GM19452 (cell line): ENCODE measurements around the gene CCDC134.
"Not testable (repeated sequence)": the region's sequence is repeated elsewhere in the genome, so short reads cannot be mapped to it uniquely, and the experiment has no call there.

Source experiments
- ATAC-seq: cut with Tn5 transposase; IDR thresholded peaks from one replicate; pipeline ENCODE4 v1.9.1; 2021; ENCODE audit not compliant: unreplicated experiment

The CCDC134 gene

DNA sequence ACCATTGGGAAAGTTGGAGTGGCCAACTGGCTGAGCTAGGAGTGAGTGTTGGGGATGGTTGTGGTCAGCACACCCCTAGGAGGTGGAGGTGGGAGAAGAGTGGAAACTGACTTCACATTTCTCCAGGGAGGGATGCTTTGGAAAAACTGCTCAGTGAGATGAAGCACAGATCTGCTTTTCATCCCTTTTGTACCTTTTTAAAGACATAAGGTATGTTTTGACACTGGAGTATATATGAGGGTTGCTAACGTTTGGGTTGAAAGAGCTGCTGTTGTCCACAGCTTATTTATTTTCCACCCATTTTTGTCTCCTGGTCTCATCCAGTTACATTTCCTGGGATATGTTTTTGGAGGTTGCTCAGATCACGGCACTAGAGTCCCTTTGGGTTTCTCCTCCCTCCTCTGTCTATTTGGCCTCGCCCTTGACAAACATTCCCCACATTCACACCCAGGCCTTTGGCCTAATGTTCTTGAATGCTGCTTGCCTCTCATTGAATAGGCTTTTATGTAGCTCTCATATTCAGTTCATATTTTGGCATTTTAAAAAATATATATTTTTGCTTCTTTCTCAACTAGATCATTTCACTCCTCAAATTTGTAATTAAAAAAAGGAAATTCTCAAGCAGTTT, 40.7 kb downstream of the CCDC134 start:
- no peak for ATAC-seq

DNA sequence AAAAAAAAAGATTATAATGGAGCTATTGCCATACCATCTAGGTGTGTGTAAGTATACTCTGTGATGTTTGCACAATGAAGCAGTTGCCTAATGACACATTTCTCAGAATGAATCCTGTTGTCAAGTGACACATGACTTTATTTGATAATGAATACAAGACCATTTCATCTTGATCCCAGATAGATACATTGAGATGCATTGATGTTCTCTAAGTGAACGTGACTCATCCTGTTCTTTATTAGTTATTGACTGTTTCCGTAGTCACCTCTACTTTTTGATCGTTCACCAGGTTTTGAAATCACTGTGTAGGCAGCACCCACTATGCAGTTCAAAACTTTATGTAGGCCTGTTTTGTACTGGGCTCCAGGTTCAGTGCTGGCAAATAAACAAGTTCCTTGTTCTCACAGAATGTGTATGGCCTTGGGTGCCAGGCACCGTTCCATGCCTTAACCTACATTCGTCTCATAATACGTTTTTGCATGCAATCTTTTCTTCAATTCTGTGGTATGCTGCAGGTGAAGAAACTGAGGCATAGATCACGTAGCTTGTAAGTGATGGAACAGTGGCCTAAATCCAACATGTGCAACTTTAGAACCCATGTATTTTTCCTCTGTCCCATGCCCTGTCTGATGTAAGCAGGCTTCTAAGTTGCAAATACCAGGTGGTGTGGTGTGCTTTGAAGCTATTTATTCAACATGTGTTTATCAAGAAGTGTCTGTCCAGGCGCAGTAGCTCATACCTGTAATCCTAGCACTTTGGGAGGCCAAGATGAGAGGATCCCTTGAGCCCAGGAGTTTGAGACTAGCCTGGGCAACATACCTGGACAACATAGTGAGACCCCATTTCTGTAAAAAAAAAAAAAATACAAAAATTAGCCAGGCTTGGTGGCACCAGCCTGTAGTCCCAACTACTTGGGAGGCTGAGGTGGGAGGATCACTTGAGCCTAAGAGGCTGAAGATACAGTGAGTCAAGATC, 42.8 kb downstream of the CCDC134 start:
- ATAC-seq: no peak

DNA sequence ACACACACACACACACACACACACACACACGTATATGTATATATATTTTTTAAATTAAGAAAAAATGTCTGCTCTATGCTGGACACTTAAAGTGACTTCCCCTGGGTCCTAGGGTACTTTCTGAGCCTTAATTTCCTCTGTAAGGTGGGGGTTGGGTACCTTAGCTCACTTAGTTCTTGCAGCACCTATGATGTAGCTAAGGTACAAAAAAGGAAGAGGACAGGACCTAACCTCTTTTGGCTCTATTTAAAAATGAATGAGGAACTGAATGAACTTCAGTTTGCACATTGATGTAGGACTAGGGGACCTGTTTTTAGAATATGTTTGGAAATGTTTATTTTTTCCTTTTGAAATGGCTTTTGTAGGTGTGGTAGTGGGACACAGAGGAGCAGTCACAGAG, 43.6 kb downstream of the CCDC134 start:
- ATAC-seq: no peak

DNA sequence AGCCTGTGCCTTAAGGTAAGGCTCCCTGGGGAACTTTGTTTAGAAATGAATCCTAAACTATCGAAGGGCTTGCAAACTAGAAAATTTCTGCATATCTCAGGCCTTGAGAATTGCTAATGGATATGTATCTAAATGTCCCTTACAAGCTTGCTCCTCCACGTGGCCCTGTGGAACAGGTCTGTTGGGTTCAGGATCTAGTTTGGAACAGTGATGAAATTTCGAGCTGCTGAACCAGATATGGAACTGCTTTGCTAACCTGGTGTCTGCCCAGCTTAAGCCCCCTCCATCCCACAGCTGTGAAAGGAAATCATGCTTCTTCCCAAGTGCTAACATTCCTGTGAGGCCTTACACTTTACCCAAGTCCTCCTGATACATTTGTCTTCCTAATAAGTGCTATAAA, 44.0 kb downstream of the CCDC134 start:
- ATAC-seq: no peak

DNA sequence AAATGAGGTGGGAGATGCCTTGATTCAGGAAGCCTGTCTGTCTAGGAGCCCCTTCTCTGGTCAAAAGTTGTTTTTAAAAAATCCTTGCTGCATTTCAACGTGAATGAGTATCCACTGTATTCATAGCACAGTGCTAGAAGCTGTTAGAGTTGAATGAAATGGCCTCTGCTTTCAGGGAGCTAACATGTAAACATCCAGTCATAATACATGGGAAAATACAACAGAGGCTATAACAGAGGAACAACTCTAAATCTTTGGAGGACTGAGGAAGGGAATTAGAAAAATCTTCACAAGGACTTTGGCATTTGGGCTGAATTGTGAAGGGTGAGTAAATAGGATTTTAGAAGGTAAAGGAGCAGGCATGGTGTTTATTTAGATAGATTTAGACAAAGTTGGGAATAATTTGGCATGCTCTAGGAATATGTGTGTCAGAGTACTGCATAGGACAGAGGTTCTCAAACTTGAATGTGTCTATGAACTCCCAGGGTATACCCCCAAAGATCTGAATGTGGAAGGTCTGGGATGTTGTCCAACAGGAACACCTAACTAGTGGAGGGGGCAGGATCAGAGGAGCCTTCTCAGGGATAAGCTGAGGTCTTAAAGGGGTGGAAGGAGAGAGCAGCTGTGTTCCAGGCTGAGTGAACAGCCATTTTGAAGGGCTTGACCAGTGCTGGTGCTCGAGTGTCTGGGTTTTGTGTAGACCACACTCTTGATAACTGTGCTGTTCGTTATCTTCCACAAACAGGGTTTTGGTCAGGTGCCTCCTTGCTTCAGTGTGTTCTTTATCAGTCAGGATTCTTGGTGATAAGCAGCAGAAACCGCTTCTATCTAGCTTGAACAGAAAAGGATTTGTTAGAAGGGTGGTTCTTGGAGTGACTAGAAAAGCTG, 45.1 kb downstream of the CCDC134 start:
- no peak for ATAC-seq

DNA sequence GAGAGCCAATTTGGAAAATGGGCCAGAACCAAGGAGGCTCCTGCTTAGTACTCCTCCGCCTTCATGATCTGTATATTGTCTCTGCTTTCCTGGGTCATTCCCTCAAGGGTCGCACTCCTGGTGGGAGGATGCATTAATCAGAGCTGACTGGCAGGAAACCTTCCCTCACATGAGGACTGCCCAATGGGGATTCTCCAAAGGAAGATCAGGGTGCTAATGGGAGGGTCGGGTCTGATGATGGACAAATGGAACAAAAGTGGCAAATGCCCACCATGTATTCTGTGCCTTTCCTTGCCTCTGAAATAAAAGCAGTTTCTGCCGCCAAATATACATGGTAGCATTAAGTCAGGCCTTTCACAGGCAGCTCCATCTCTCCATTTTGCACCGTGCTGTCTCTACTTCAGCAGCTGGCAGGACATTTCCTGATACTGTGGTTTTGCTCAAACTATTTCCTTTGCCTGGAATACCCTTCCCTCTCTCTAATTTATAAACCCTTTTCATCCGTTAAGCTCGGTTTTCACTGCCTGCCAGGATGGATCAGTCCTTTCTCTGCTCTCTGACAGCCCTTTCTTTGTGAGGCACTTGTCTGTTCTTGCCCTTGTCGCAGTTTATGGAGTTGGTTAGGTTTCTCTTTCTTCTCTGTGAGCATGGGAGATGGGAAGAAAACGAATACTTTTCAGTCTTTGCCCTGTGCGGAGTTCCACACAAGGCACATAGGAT, 45.9 kb downstream of the CCDC134 start:
- no peak for ATAC-seq

DNA sequence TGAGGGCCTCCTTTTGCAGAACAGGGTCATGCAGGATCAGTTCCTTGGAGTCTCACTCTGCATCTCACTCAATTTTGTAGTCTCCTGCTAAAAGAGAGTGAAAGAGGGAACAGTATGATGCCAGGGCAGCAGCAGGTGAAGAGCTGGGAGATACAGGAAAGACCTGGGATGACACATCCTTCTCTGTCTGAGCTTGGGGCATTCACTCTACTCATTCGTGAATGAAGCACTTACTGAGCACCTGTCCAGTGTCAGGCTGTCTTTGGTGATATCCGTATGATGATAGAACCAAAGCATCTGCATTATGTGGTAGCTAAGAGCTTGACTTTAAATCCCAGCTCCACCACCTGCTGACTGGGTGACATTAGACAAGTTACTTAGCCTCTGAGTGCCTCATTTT, 46.8 kb downstream of the CCDC134 start:
- ATAC-seq: no peak

DNA sequence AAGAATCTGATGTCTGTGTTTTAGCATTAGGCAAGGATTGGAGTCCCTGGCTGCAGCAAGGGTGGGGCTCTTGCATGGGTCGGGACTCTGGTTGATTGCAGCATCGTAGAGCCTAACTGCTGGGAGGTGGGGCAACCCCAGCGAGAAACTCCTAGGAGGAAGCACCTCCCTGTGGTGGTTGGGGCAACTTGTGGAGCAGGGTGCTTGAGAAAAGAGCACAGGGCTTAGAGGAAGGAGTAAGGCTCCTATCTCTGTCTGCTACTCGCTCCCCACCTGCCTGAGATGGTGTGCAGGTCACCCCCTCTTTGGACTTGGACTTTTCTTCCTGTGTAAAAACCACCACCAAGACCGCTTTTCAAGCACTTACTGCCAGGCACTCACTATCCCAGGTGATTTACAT, 48.0 kb downstream of the CCDC134 start:
- ATAC-seq: no peak

DNA sequence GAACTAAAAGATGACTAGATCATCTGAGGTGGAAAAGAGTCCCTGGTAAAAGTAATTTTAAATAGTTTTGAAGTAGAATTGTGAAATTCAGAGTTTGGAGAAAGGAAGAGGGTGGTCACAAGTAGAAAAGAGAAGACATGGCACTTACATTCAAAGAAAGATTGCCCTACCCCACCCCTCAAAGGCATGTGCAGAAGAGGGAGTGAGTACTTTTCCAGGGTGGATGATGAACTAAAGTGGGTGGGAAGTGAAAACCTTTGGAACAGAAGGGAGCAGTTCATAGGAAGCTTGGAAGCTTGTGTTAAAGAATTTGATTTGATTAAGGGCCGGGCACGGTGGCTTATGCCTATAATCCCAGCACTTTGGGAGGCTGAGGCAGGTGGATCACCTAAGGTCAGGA, 56.0 kb downstream of the CCDC134 start:
- no peak for ATAC-seq

DNA sequence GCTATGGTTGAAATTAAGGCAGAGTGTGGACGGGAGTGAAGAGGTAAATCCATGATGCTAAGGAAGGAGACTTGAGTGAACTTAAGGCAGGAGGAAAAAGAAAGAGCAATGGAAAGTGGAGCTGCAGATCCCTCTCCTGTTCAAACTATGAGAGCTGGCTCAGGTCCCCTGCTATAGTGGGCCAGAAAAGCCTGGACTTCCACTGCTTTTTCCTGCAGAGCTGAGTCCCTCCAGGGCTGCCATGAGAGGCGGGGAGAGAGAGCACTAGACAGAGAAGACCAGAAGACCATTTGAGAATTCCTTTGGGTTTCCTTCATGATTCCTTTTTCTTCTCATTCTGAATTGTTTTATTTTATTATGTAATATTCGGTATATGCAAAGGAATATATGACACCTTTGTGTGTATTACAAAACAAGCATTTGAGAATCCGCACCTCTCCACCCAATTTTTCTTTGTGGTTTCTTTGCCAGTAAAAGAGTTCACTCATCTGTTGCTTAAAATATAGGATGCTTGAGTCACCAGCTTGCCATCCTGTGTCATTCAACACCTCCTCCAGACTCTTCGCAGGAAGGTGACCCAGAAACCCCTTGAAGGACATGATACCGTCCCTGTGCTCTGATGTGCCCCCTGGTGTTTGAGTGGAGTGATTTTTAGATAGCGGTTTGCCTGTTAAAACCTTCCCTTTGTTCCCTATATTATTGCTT, 56.8 kb downstream of the CCDC134 start:
- no peak for ATAC-seq

DNA sequence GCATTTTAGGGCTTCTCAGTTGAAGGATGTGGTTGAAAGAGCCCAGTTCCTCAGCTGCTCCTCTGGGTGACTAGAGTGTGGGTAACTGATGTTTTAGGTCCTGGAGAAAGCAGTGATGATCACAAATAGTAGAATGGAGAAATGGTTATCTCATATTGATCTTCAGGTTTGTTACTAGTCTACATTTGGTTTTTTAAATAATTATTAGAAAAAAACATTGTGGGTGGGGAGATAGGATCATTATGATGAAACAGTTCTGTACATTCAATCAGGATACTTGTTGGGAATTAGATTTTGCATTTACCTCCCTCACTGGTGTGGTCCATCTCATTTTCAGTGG, 57.4 kb downstream of the CCDC134 start:
- no peak for ATAC-seq

DNA sequence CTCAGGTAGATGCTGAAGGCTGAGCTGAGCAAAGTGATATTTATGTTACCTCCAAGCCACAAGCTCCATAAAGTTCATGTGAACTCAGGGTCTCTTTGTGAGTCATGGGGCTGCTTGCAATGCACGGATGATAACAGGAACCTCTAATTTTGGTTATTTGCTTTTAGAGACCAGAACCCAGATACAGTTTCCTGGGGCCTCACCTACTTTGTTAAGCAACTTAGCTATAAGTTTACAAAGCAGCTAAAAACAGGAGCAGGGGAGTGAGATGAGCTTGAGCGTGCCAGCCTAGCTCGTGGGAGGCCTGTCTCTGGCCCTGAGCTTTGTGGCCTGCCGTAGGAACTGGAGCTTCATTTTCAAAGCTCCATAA, 61.7 kb downstream of the CCDC134 start:
- ATAC-seq: peak; percentile 47

DNA sequence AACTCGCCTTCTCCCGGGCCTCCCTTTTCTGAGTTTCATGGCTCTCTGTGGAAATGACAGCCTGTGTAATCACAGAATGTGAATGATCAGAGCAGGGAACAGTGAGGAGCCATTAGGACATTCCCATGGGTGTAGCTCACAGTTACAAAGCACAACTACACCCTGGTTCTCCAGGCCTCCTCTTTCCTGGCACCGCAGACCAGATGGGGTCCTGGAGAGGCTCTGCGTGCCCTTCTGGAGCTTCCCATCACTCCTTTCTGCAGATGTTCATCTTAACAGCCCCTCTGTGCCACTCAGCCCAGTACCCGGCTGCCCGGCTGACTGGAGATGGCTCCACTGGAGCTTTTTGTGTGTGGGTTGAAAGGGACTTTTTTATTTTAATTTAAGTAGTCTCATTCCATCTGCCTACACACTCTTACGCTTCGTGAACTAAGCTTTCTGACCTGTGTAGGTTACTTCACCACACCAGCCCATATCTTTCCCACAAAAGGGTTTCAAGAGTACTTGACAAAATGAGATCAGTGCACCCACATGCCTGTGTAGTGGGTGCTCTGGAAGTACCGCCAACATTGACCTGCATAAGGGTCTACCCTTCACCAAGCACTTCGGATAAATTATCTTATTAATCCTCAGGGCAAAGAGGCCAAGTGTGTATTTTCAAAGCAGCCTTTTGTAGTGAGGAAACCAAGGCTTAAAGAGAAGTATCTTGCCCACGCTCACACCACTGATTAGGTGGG, 62.2 kb downstream of the CCDC134 start:
- ATAC-seq: peak; percentile 44

DNA sequence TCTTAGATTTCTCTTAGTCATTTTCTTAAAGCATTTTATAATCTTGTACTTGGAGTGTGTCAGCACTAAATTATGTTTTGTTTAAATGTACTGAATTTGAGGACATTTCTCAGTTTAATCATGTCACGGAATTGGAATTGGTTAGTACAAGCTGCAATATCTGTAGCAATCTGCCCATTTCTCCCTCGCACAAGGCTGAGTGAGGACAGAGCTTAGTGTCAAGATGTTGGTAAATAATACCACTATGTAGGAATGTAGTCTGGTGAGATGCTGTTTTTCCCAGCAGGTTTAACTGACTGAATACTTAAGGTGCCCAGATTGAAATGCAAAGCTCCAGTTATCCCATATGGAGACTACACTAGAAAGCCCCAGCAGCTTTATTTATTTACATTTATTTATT, 63.0 kb downstream of the CCDC134 start:
- ATAC-seq: no peak

DNA sequence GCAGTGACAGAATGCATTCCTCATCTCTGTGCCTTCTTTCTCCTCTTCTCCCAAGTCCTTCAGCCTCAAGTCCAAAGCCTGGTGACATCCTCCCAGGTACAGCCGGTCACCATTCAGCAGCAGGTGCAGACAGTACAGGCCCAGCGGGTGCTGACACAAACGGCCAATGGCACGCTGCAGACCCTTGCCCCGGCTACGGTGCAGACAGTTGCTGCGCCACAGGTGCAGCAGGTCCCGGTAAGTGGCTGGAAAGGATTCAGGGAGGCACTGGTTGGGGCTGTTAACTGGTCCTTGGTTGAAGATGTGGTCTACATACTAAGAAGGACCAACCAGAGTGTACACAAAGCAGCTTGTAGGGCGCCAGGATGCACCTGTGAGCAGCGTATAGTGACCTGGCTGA, 68.1 kb downstream of the CCDC134 start:
- no peak for ATAC-seq

DNA sequence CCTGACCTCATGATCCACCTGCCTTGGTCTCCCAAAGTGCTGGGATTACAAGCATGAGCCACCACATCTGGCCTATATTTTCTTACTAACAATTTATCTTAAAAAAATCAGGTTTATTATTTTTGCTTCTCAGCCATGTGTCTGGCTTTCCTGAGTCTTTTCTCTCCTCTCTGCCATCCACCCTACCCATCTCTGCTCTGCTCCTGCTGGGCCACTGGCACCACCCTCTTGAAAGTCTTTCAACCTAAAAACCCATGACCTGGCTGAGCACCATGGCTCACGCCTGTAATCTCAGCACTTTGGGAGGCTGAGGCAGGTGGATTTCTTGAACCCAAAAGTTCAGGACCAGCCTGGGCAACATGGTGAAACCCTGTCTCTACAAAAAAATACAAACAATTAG, 69.6 kb downstream of the CCDC134 start:
- ATAC-seq: not testable (repeated sequence)

DNA sequence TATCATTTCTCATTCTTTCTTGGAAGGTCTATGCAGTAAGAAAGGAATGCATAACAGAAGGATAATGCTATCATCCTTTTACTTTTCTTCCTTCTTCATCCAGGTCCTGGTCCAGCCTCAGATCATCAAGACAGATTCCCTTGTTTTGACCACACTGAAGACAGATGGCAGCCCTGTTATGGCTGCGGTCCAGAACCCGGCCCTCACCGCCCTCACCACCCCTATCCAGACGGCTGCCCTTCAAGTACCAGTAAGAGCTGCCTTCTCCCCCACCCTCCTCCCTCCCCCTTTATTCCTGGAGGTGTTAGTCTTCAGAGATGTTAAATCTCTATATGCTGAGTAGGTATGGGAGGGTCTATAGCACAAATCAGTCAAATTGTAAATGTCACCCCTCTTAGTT, 70.3 kb downstream of the CCDC134 start:
- no peak for ATAC-seq

DNA sequence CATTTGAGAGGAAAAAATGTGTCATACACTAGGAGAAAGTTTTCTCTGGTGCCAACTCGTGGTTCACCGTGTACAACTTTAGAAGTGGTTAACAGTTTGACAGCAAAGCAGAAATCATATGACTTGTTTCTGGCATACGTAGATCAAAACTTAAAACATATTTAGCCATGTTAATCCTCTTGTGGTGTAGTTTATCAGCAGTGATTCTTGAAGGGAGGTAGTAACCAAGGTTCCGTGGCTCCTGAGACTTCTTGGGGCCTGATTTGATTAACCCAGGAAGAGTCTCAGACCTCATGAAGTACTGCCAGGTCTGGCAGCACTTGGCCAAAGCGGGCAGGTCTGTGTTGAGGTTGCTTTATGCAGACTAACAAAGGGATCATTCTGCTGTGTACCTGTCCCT, 72.9 kb downstream of the CCDC134 start:
- no peak for ATAC-seq

DNA sequence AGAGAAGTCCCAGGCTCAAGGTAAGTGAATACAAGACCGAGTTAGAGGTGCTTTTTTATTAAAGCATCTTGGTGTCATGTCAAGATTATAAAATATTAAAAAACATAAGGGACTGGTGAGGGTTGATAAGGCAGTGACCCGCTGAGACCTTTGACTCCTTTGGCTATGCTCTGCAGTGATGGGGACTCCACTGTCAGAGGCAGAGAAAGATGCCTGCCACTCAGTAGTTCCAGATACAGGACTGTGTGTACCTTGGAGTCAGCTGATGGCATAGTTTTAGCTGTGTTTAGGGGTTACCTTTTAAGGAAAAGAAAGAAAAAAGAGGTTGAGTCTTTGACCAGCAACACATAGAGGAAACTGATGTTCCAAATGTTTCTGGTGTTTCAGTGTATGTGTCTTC, 73.6 kb downstream of the CCDC134 start:
- no peak for ATAC-seq
